Left renal cortex interstitium (tissue), 4 donors: ENCODE results near the gene ZNF581. TPM values are rescaled to one million over a fixed set of nuclear protein-coding genes. Genes with fewer than 3 reads are reported as not detected.

Source experiments
- DNase-seq, 4 donors: peaks; one replicate each; pipeline ENCODE4 v3.0.0-alpha.2; 2013; ENCODE audit warnings: low read depth in 4 of 4, low spot score in 2 of 4, missing footprints in 1 of 4
- polyA plus RNA-seq, 4 donors: library from polyadenylated mRNA; unstranded; fragments of 120-200 nt; gene quantifications; one replicate each; pipeline ENCODE4 v1.2.1, GENCODE V29; 2013; ENCODE audit not compliant: insufficient read length in 4 of 4

ZNF581 gene
- polyA plus RNA-seq, 4 donors = 23.8 to 33.5 (median 28.0) TPM

DNA sequence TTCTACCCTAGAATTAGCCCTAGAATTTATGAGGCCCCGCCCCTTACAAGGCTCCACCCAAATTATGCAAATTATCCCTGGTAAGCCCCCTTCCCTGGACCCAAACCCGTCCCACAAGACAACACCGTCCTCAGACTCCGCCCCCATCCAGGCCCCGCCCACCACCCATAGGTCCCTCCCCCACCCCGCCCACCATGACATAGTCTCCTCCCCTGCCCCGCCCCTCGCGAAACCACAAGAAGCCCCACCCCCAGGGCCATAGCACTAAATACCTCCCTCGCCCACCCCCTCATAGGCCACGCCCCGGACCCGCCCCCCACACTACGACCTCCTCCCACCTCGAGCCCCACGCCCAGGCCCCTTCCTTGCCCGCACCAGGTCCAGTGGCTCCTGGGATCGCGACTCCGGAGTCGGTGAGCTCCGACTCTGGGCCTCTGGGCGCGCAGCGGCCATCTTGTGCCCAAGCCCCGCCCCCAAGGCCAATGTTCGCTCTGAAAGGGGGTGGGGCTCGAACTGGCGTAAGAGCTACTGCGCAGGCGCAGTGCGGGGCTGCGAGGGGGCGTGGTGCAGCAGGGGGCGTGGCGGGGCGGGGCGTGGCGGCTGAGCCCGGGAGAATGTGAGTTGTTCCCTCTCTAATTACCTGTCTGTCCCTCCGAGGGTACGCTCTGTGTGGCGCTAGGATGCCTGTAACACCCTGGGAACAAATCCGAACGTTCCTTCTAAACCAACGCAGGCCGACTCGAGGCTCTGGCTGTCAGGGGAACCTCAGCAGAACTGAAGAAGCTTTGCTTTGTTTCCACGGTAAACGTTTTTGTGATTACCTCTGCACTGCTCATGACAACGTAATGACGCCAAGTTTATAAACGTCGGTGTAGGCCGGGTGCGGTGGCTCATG is 19.1 kb upstream of the ZNF581 start, which contains the start of gene ZNF784:
ZNF784 (minus strand) TSS at position 458 of the 895 bp plus-strand sequence; CDS start at position 453, 5 bp downstream.
- DNase-seq = peak in 1 of 4 donors; percentile 82

DNA sequence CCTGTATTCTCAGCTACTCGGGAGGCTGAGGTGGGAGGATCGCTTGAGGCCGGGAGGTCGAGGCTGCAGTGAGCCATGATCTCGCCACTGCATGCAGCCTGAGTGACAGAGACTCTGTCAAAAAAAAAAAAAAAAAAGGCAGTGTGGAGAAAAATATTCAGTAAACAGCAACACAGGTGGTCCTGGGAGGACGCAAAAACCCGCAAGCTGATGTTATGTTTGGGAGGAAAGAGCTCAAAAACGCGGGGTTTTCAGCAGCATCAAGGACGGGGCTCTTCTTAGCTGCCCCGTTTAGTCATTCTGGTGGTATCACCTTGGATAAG is 18.5 kb upstream of the ZNF581 start:
- DNase-seq = no peak

DNA sequence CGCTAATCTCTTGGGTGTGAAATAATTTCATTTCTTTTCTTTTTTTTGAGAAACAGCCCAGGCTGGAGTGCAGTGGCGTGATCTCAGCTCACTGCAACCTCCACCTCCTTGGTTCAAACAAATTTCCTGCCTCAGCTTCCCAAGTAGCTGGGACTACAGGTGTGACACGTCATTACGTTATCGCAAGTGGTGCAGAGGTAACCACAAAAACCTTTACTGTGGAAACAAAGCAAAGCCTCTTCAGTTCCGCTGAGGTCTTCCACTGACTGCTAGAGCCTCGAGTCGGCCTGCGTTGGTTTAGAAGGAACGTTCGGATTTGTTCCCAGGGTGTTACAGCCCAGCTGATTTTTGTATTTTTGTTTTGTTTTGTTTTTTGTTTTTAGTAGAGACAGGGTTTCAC is 17.1 kb upstream of the ZNF581 start:
- DNase-seq = no peak

DNA sequence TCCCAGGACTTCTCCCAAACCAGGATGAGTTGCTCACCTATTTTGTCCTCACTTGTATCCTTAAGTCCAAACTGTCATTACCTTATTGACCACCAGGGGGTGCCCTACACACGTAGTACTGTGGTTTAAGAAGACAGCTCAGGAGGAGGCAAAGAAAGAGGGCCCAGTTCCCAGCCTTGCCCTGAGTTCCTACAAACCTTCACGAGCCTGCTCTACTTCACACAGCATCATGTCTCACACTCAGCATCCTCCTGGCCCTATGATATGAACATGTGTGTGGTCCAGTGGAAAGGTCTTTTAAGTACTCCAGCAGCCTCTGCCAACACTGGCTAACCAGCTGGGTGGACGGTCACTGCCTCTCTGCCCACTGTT is 11.0 kb upstream of the ZNF581 start:
- peak in 2 of 4 donors; percentile 79 to 89 for DNase-seq

DNA sequence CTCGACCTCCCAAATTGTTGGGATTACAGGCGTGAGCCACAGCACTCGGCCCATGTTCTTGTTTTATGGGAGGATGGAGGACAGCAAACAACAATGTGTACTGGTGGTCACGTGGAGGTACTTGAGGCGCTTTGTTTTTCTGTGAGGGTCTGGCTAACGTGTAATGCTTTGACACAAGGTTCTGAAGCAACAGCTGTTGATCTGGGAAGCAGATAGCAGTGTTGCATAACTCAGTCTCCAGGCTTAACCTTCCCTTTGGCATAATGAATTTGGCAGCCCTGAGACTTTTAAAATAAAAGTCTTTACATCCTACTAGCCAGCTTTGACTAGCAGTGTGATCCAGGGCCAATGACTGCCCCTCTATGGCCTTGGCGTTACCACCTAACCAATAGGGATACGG is 9.6 kb upstream of the ZNF581 start:
- no peak for DNase-seq

DNA sequence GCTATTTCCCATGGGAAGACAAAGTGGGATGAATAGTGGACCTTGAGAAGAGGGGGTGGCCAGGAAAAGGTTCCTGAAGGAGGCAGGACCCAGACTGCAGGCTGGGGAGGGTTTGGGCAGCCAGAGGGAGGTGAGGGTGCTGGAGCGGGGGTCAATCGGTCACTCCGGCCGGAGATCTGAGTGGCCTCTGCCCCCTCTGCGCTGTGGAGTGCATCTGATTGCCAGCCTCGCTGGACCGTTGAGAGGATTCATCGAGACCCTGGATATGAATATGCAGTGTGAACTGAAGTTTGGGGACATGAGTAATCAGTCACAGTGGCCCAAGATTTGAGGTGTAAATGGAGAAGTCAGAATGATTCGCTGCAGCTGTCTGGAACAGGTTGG is 8.1 kb upstream of the ZNF581 start:
- no peak for DNase-seq

DNA sequence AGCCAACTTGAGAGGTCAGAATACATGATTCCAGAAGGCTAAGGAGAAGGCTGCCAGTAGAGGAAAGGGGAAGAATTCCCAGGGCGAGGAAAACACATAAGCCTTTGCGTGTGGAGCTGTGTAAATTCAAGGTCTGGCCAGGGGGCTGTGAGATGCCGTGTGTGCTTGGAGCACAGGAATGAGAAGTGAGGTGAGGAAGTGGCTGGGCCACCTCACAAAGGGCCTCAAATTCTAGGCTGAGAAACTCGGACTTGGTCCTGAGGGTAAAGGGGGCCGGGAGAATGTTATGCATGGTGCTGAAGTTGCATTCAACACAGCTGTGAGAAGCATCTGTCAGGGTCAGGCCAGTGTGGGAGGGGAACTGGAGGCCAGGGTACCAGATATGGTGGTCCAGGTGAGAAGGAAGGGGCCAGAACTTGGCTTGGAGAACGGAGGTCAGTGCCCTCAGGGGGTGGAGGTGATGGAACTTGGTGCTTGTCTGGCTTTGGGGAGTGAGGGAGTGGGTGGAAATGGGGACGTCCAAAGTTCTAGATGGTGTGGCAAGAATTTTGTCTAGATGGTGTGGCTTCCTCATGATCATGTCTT is 7.5 kb upstream of the ZNF581 start:
- DNase-seq = no peak

DNA sequence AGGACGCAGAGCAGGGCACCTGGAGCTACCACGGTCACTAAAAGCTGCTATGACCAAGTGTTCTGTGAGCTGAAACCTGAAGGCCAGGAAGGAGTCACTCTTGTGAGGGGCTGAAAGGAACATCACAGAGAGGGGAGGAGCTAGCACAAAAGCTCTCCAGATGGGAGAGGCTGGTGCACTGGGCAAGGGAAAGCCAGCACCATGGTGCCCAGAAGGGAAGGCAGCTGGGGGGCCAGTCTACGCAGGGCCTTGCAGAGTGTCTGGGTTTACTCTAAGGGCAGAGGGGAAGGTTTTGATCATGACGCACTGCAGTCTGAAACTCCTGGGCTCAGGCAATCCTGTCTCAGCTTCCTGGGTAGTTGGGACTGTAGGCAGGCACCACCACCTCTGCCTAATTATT is 6.7 kb upstream of the ZNF581 start:
- no peak for DNase-seq

DNA sequence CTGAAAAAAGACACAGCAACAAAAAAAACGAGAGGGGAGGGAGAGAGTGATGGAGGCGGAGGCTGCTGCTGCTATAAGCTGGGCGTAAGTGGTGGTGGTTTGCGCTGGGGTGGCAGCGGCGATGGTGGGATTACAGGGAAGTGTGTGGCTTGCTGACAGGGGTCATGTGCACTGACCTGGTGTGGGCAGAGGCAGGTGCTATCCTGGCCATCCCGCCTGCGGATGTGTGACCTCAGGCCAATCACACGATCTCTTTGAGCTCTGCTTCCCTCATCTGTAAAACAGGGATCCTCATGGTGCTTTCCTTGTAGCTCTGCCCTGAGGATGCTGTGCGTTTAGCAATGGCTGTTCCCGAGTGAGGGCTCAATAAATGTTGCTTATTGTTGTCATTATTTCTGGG is 5.9 kb upstream of the ZNF581 start:
- no peak for DNase-seq

DNA sequence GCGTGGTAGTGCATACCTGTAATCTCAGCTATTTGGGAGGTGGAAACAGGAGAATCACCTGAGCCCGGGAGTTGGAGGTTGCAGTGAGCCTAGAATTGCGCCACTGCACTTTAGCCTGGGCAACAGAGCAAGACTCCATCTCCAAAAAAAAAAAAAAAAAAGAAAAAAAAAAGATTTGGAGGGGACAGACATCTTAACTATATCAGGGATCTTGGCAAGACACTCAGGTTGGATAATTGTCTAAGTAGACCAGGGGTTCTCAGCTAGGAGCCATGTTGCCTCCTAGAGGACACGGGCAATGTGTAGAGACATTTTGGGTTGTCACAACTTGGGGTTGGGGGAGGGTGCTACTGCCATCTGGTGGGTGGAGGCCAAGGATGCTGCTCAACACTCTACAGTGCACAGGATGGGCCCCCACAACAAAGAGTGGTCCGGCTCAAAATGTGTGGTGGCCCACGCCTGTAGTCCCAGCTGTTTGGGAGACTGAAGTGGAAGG is 4.5 kb upstream of the ZNF581 start:
- no peak for DNase-seq

DNA sequence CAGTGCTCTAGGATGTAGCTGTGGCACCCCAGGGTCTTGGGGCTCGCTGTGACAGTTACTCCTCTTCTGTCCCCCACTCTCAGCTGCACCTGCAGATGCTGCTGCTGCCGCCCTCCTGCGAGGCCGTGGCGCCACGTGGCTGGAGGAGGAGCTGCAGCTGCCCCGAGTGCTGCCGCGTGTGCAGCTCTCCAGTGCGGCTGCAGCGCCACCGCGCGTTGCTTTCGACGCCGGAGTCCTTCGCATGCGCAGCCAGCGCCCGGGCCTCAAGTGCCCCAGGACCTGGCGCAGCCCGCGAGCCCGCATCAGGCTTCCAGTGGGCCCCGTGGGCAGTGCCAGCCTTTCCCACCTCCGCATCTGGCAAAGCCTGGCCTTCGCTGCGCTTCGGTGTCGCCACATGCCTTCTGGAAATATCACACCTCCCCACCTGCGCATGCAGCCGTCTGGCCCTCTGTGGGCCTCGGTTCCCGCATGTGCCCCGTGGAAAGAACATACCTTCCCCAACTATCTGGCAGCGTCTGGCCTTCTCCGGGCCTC is 3.3 kb upstream of the ZNF581 start:
- peak in 1 of 4 donors; percentile 49 for DNase-seq

DNA sequence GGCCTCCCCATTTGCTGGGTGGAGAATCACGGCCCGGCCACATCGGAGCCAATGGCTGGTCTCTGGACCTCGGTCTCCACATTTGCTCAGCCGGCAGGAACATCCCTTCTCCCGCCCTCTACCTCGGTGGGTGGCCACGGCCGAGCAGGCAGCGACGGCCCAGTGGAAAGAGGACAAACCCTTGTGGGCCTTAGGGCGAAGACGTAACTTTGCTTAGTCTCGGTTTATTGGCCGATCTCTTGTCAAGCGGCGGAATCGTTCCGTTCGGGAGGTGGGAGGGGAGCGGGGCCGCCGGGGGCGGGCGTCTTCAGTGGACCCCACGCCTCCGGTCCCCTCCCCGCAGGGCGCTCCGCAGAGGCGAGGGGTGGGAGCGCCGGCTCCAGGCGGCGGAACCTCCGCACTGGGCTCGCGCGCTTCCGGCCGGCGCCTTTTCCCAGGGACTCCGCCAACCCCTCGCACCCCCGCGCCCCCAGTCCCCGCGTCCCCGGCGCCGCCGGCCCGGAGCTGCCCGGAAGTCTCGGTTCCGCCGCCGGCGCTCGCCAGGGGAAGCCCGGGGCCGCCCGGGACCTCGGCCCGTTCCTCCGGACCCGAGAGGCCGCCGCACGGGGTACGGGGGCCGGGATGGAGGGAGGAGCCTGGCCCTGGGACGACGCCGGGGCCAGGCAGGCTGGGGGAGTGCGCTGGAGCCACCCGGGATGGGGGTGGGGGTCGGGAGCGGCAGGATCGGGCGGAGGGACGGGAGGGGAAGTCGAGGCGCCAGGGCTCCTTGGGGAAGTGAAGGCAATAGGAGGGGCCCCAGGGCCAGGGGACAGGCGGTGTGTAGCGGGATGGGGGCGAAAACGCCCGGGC is 2.6 kb upstream of the ZNF581 start, which contains the start of gene ZNF580:
ZNF580 (plus strand) TSS at position 426 of the 849 bp plus-strand sequence. CDS start 1,507 bp downstream, outside the sequence.
- DNase-seq = peak in 2 of 4 donors; percentile 52 to 60

DNA sequence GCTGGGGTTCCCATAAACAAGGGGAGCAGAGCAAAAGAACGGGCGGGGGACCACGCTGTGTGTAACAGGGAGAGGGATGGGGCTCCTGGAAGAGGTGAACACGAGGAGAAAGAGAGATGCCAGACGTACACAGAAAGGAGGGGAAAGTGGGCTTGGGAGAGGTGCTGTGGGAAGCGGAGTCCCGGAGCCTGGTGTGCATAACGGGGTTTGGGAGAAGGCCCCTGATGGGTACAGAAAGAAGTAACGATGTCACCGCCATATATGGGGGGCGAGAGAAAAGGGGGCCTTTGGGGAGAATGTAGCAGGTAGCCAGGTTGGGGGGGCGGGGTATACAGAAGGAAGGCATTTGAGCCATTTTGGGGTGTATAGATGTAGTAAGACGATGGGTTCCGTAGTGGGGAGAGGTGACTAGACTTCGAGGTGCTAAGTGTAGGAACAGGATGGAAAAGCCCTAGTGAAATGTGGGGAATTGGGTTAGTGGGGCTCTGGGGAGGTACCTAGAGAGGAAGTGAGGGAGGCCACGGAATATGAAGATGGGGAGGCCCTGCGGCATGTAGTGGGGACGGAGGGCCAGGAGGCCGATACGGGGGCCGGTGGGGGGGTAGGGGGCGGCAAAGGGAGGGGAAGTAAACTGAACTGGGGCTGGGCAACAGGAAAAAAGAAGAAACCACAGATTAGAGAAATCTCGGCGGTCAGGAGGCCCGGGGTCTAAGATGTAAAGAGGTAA is 1.9 kb upstream of the ZNF581 start:
- DNase-seq = no peak

DNA sequence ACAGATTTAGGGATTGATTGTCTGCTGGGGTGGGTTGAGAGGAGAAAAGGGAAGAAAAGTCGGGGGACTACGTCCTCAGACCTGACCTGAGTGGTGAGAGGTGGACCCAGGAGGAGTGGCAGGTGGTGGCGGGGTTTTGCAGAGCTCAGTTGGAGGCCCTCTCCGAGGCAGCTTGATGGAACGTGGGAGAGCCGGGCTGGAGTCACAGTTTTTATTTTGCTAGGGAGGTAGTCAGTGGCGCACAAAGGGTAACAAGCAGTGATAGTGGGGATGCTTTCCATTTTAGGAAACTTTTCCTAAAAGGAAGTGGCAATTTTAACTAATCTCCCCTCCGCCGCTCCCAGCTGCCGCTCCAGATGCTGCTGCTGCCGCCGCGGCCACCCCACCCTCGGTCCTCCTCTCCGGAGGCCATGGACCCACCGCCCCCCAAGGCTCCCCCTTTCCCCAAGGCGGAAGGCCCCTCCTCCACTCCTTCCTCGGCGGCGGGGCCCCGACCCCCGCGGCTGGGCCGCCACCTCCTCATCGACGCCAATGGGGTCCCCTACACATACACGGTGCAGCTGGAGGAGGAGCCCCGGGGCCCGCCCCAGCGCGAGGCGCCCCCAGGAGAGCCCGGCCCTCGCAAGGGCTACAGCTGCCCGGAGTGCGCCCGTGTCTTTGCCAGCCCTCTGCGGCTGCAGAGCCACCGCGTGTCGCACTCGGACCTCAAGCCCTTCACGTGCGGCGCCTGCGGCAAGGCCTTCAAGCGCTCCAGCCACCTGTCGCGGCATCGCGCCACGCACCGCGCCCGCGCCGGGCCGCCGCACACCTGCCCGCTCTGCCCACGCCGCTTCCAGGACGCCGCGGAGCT is 1.1 kb upstream of the ZNF581 start:
- DNase-seq = no peak

DNA sequence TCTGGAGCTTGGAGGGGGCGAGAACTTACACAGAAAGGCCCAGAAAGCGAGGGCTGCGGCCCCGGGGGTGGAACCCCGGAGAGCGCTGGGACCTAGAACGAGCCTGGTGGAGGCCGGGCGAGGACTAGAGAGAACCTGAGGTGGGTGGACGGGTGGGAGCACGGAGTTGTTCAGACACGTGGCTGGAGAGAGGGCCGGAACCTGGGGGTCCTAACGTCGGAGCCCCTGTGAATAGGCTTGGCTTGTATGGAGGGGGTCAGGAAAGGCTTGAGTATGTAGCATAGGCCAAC is 383 bp downstream of the ZNF581 start:
- DNase-seq = no peak

DNA sequence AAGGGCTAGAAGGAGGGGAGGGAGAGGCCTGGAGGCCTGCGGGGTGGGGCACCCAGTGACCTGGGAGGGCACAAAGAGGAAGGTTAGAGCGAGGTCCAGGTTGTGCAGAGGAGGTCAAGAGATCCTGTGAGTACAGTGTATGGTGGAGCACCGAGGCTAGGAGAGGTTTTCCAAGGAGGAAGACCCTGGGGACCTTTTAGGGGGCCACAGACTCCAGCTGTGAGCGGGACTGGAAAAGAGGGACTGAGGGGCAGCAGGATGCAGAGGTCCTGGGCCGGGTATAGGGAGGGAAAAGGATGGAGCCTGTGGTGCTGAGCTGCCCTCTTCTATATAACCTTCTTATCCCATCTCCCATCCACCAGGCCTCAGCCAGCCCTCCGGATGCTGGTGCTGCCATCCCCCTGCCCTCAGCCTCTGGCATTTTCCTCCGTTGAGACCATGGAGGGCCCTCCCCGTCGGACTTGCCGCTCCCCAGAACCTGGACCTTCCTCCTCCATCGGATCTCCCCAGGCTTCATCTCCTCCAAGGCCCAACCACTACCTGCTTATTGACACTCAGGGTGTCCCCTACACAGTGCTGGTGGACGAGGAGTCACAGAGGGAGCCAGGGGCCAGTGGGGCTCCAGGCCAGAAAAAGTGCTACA is 863 bp downstream of the ZNF581 start:
- no peak for DNase-seq

DNA sequence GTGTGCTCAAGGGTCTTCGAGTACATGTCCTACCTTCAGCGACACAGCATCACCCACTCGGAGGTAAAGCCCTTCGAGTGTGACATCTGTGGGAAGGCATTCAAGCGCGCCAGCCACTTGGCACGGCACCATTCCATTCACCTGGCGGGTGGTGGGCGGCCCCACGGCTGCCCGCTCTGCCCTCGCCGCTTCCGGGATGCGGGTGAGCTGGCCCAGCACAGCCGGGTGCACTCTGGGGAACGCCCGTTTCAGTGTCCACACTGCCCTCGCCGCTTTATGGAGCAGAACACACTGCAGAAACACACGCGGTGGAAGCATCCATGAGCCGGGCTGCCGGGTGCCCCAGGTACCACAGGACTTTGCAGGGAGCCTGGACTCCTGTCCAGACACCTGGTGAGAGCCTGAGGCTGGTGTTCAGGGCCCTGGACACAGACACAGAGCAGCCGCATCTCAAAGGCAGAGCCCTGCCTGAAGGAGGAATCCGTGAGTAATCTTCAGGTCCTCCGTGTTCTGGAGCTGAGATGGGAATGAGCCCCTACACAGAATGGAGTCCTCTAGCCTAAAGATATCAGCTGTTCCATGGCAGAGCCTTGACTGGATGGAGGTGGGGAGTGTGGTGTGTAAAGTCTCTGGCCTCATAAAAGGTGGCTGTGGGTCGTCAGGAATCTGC is 1.5 kb downstream of the ZNF581 start:
- no peak for DNase-seq

DNA sequence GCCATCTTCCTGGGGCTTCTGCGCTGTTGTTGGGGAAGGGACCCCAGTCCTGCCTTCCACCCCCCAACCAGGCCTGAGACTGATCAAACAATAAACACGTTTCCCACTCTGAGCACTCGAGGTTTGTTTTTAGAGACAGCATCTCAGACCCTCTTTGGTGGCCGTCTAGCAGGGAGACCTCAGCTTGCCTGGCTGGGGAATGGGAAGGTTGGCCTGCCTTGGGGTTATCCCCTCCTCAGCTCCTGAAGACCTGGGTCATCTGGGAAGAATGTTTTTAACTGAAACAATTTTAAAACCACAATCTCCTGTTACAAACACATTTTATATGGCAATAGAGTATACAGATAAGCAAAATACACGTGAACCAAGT is 2.0 kb downstream of the ZNF581 start:
- no peak for DNase-seq
